Measurements from ENCODE around the gene ABCC10. TPM values are rescaled to one million over a fixed set of nuclear protein-coding genes. Genes with fewer than 3 reads are reported as not detected.
"Not testable (repeated sequence)": the region's sequence is repeated elsewhere in the genome, so short reads cannot be mapped to it uniquely, and the experiment has no call there.

ABCC10 gene
- total RNA-seq, 1 donor from 2014 or later = 74.6 TPM

- H3K36me3 Mint-ChIP-seq (ENCODE audit: low read depth) = no peaks in the 10 kb centered on the region
- intact Hi-C loops (cut with micrococcal nuclease) = no loop called here
- ChIA-PET POLR2A (no interaction called here), CTCF (no interaction called here)
- TF ChIP-seq CTCF (IDR thresholded peaks at IDR 0.05) = no peak
- no peaks in the 10 kb centered on the region for H3K4me1 Mint-ChIP-seq
- no peak overlapping the region for H3K27ac Mint-ChIP-seq
- no peak overlapping the region for H3K4me3 Mint-ChIP-seq
- DNase-seq (no peak), ATAC-seq (ENCODE audit: low read depth) (no peak)
- no peaks in the 10 kb centered on the region for H3K9me3 Mint-ChIP-seq
- peaks cover 7% of the 10 kb centered on the region for H3K27me3 Mint-ChIP-seq
Measured at GRCh38 chr6:43412541-43412940, 14.8 kb upstream of the ABCC10 start.

- Mint-ChIP-seq H3K36me3 (ENCODE audit: low read depth) (no peaks in the 10 kb centered on the region), H3K9me3 (no peaks in the 10 kb centered on the region), H3K27me3 (peaks cover 5% of the 10 kb centered on the region), H3K4me1 (no peaks in the 10 kb centered on the region), H3K4me3 (no peak overlapping the region), H3K27ac (no peak overlapping the region)
- TF ChIP-seq CTCF (IDR thresholded peaks at IDR 0.05) = no peak
- CTCF ChIA-PET = no interaction called here
- DNase-seq = no peak
- intact Hi-C loops (cut with micrococcal nuclease) = no loop called here
- POLR2A ChIA-PET = no interaction called here
- ATAC-seq (ENCODE audit: low read depth) = no peak
Measured at GRCh38 chr6:43413002-43413401, 14.3 kb upstream of the ABCC10 start.

GRCh38 chr6:43415275-43415674 is 12.1 kb upstream of the ABCC10 start:
- H3K36me3 Mint-ChIP-seq (ENCODE audit: low read depth); CTCF ChIA-PET: not testable (repeated sequence)

GRCh38 chr6:43416935-43417334 is 10.4 kb upstream of the ABCC10 start:
- intact Hi-C loops (cut with micrococcal nuclease) = no loop called here
- no peak for ATAC-seq (ENCODE audit: low read depth)
- H3K4me3 Mint-ChIP-seq = no peak overlapping the region
- ChIA-PET CTCF (no interaction called here), POLR2A (interaction anchor here (0.9 kb wide), 1 partner anchor 10 kb away, joined by 4 read pairs; the partner anchor contains the start of gene ABCC10)
- no peaks in the 10 kb centered on the region for H3K36me3 Mint-ChIP-seq (ENCODE audit: low read depth)
- no peak for DNase-seq
- no peak overlapping the region for H3K27ac Mint-ChIP-seq
- no peak for TF ChIP-seq CTCF (IDR thresholded peaks at IDR 0.05)
- no peaks in the 10 kb centered on the region for H3K27me3 Mint-ChIP-seq
- H3K9me3 Mint-ChIP-seq = no peaks in the 10 kb centered on the region
- no peaks in the 10 kb centered on the region for H3K4me1 Mint-ChIP-seq

More at GRCh38 chr6:43415275-43415674, 12.1 kb upstream of the ABCC10 start:
- H3K4me1 Mint-ChIP-seq; intact Hi-C loops (cut with micrococcal nuclease); ATAC-seq (ENCODE audit: low read depth); H3K4me3 Mint-ChIP-seq; H3K9me3 Mint-ChIP-seq; DNase-seq; H3K27ac Mint-ChIP-seq; H3K27me3 Mint-ChIP-seq: not testable (repeated sequence)
- POLR2A ChIA-PET = interaction anchor here (0.6 kb wide), 1 partner anchor 90 kb away, joined by 3 read pairs; no protein-coding TSS in a partner anchor

GRCh38 chr6:43420012-43420709 is 7.2 kb upstream of the ABCC10 start:
- H3K27me3 Mint-ChIP-seq = no peaks in the 10 kb centered on the region
- no peaks in the 10 kb centered on the region for H3K9me3 Mint-ChIP-seq
- no peak for DNase-seq
- POLR2A ChIA-PET = no interaction called here
- intact Hi-C loops (cut with micrococcal nuclease) = no loop called here
- no peak for ATAC-seq (ENCODE audit: low read depth)
- TF ChIP-seq CTCF (IDR thresholded peaks at IDR 0.05) = no peak
- no peaks in the 10 kb centered on the region for H3K4me1 Mint-ChIP-seq
- H3K27ac Mint-ChIP-seq = no peak overlapping the region
- CTCF ChIA-PET = no interaction called here
- no peaks in the 10 kb centered on the region for H3K36me3 Mint-ChIP-seq (ENCODE audit: low read depth)
- no peak overlapping the region for H3K4me3 Mint-ChIP-seq
